Epithelial cell of esophagus (primary cell): ENCODE data around the gene IQCE.

Source experiments
- DNase-seq: peaks from one replicate; pipeline ENCODE4 v3.0.0; 2010; ENCODE audit warnings: low read depth
- H3K4me3 ChIP-seq: 2 replicates; pipeline ENCODE4 v1.5.1; 2011; ENCODE audit warnings: mild to moderate bottlenecking, low read length, control low read depth
- TF ChIP-seq, protein P1 (sequence below): IDR thresholded peaks from 2 replicates; pipeline ENCODE4 v1.5.1; 2011; ENCODE audit warnings: low read depth, mild to moderate bottlenecking, low read length, control low read depth, inconsistent platforms; ENCODE audit not compliant: insufficient read depth; ENCODE audit errors: missing control alignments

IQCE gene

DNA sequence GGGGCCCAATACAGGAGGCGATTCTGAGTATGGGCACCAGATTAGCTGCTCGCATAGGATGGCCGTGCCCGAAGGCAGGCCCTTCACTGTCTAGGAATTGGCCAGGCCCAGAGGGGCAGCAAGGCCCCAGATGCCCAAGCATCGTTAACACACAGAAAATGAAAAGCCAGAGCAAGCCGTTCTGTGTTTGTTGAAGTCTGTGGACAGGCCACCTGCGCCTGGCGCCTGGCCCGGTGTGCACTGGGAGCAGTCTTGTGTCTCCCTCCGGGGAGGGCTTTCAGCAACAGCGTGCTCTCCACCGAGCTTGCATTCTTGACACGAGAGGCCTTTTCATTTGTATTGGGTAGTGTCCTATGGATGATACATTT is 38.5 kb downstream of the IQCE start:
- TF ChIP-seq, protein P1, sequence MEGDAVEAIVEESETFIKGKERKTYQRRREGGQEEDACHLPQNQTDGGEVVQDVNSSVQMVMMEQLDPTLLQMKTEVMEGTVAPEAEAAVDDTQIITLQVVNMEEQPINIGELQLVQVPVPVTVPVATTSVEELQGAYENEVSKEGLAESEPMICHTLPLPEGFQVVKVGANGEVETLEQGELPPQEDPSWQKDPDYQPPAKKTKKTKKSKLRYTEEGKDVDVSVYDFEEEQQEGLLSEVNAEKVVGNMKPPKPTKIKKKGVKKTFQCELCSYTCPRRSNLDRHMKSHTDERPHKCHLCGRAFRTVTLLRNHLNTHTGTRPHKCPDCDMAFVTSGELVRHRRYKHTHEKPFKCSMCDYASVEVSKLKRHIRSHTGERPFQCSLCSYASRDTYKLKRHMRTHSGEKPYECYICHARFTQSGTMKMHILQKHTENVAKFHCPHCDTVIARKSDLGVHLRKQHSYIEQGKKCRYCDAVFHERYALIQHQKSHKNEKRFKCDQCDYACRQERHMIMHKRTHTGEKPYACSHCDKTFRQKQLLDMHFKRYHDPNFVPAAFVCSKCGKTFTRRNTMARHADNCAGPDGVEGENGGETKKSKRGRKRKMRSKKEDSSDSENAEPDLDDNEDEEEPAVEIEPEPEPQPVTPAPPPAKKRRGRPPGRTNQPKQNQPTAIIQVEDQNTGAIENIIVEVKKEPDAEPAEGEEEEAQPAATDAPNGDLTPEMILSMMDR = no peak
- no peak for DNase-seq
- H3K4me3 ChIP-seq = no peak overlapping the region

DNA sequence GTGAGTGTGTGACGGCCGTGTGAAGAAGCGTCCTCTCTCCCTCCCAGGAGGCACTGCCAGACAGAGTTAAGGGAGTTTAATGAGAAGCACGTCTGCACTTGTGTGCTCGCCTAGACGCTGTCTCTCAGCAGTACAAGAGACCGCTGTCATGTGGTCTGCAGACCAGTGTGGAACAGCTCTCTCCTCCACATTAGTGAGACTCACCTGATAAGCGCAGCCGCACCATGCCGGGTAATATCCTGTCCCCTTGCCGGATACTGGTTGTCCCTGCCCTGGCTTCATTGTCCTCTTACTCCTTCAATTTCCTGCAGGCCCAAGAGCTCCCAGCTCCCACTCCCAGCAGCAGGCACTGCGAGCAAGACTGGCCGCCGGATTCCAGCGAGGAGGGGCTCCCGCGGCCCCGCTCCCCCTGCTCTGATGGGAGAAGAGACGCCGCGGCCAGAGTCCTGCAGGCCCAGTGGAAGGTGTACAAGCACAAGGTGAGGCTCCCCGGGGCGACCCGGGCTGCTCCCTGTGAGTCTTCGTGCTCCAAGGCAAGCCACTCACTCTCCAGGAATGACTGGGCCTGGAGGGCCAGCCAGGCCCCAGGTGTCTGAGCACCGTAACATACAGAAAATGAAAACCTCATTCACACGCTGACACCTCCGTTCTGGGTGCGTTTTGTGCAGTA is 39.5 kb downstream of the IQCE start:
- no peak overlapping the region for H3K4me3 ChIP-seq
- TF ChIP-seq, protein P1 = no peak
- no peak for DNase-seq

DNA sequence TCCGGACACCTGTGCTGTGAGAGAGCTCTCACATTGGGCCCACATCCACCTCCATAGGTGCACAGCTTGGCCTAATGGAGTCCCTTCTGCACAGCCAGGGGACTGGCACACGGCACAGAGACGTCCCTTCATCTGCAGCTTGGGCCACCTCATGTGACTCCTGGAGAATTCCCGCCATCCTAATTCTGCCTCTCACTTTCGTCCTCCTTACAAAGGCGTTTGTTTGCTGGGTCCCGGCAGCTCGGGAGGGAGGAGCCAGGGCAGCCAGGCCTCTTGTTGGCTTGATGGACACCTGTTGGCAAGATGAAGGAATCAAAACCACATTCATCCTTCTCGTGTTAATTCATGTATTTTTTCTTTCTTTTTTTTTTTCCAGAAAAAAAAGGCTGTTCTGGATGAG is 42.3 kb downstream of the IQCE start:
- no peak overlapping the region for H3K4me3 ChIP-seq
- no peak for DNase-seq
- TF ChIP-seq, protein P1 = peak; percentile 5

DNA sequence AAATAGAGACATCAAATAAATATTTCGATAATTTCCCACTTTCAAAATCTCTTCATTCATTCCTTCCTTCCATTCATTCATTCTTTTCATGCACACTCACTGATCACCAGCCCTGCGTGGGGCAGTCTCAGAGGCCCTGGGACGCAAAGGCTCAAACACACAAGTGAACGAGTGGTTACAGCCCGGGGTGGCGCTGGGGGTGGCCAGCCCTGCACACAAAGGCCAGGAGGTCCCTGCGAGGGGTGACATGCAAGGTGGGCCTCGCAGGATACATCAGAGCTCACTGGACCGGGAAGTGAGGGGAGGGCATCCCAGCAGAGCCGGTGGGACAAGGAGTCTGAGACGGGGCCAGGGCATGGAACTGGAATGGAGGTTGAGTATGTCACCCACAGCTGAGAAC is 43.1 kb downstream of the IQCE start:
- no peak overlapping the region for H3K4me3 ChIP-seq
- DNase-seq = no peak
- TF ChIP-seq, protein P1 = no peak

DNA sequence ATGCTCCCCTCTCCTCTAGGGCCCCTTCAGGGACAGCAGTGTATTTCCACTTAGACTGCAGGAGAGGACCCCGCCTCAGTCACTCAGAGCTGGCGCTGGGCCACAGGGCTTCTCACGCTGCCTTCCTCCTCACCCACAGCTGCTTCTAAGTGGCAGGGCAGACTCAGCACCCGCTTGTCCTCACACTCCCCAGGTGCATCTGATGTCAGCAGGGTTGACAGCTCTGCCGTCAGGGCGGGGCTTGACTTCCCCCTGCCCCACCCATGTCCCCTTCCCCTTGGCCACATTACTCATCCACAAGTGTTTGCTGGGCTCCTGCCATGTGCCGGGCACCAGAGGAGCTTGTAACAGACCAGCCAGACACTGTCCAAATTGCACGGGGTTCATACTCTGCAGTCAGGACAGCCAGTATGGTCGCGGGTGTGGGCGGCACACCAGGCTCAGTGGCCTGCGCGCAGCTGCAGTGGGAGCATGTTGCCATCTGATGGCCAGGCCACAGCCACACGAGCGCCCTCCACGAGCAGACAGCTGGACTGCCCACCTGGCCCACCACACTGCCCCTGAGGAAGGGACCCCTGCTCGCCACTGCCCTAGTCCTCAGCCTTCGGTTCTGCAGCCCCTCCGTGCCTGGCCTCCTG is 43.7 kb downstream of the IQCE start:
- peak; percentile 50 for DNase-seq

DNA sequence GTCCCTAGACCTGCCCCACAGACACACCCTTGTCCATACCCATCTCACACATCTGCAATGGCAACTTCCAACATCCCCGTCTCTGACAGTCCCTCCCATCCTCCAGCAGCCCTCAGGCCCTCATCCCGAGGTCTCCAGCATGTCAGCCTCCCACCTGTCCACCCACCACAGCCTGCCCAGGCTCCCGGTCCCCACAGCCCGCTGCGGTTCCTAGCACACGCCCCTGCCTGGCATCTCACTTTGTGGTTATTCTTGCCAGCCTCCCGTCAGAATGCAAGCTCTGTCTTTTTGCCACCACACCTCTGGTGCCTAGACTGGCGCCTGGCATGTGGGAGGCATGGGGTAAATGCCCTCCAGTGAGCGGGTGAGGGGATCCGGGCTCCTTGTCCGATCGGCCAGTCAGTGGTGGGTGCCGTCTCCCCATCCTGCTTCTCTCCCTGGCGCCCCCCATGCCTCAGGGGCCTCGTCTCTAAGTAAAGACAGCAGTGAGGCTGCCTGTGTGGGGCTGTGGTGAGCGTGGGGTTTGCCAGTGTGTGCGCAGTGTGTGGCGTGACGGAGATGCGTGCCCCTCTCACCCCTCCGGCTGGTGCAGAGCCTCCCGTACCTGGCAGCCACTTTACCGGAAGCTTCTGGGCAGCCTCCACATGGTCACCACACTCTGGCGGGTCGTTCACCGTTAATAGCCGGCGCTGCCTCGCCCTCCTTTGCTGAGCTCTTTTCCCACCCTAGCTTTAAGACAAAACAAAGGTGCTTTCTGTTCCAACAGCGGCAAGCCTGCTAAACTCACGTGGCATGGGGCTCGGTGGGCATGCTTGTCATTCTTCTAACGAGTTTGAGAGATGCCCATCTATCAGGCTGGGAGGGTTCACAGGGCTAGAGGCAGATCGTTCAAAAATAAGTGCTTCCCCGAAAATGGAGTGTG is 44.5 kb downstream of the IQCE start:
- DNase-seq = no peak
- TF ChIP-seq, protein P1 = no peak

More for the DNA sequence above, 43.7 kb downstream of the IQCE start:
- TF ChIP-seq, protein P1 = no peak
- H3K4me3 ChIP-seq = no peak overlapping the region

More for the DNA sequence above, 44.5 kb downstream of the IQCE start:
- H3K4me3 ChIP-seq = no peak overlapping the region
